GM21825 (cell line): ENCODE results near the gene EPB41L3.
"Not testable (repeated sequence)": the region's sequence is repeated elsewhere in the genome, so short reads cannot be mapped to it uniquely, and the experiment has no call there.

Experiments used
- ATAC-seq: cut with Tn5 transposase; IDR thresholded peaks from one replicate; pipeline ENCODE4 v1.9.1; 2021; ENCODE audit warnings: mild to moderate bottlenecking, moderate library complexity; ENCODE audit not compliant: unreplicated experiment

The EPB41L3 gene

DNA sequence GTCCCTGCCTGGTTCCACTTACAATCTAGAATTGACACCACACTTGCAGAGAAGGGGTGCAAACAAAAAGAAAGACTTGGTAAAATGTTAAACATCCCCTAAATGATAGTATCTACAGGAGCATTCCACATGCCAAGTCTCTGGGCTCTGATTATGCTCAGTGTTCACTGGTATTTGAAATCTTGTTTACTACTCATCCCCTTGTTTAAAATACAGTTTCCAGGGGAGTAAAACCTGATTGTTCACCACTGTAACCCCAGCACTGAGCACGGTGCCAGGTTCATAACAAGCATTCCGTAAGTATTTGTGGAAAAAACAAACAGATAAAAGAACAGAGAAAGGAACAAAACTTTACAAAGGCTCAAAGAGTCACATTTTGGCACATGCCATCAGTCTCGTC, 11.7 kb downstream of the EPB41L3 start:
- ATAC-seq: no peak

DNA sequence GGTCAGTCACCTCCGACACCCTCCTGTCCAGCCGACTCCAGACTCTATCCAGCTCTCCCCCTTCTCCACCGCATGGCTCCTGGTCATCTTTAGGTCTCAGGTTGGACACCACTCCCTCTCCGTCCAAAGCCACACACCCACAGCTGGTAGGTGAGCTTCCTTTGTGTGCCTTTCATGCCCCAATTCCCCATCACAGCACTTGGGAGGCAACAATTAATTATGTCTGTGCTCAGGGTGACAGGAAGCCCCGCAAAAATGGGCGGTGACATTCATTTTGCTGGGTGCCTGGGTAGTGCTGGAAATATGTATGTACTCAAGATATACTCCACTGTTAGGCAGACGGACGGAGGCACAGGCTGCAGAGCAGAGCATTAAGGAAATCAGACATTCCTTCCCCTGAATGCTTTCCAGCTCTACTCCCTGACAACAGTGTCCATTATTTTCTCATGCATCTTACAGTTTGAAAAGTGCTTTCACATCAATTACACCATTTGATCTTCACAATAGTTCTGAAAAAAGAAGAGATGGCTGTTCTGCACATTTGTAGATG, 13.1 kb downstream of the EPB41L3 start:
- ATAC-seq: no peak

DNA sequence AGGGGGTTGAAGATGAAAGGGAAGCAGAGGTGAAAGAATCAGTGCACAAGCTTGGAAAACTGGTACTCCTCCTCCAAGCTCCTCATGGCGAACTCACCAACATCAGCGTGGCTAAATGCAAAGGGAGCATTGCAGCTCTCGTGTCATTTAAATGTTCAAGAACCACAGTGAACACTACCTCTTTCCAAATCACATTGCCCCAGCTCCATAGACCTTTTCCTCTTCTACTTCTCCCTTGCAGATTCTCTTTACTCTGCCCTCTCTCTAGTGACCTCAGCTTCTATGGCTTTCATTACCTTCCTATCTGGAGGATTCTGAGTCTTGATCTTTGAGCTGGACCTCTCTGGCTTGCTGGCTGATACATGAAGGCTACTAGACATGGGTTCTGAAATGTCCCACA, 14.3 kb downstream of the EPB41L3 start:
- no peak for ATAC-seq

DNA sequence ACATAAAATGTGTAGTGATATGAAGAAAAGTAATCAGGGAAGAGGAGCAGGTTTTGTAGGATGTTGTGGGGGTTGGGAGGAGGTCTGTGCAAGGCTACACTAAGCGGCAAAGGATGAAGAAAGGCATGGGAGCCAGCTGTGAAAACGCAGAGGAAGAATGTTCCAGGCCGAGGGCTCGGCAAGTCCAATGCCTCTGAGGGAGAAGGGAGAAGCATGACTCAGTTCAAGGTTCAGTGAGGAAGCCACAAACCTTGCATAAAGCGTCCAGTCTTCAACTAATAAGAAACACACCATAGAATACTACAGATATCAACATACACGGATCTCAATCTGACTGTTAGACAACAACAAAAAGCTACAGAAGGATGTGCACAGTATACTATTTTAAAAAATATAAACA, 16.2 kb downstream of the EPB41L3 start:
- ATAC-seq: no peak

GRCh38 chr18:5524660-5525059, 19.1 kb downstream of the EPB41L3 start:
- no peak for ATAC-seq

- ATAC-seq: no peak
These were observed 22.8 kb downstream of the EPB41L3 start for GRCh38 chr18:5521000-5521399.

DNA sequence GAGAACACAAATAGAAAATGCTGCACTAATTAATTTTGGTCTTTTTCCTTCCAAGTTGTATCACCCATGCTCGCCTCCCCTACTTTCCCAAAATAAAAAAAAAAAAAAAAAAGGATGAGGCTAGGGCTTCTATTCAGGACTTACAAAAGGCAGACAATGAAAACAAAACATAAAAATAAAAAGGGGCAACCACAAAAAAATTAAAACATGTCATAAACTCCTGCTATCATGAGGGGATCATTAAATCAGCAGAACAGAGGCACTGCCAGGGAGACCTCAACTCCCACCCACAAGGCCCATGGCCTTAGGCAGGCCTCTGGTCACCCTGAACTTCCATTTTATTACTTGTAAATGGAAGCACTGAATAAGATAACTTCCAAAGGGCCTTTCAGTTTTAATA, 23.3 kb downstream of the EPB41L3 start:
- ATAC-seq: no peak

DNA sequence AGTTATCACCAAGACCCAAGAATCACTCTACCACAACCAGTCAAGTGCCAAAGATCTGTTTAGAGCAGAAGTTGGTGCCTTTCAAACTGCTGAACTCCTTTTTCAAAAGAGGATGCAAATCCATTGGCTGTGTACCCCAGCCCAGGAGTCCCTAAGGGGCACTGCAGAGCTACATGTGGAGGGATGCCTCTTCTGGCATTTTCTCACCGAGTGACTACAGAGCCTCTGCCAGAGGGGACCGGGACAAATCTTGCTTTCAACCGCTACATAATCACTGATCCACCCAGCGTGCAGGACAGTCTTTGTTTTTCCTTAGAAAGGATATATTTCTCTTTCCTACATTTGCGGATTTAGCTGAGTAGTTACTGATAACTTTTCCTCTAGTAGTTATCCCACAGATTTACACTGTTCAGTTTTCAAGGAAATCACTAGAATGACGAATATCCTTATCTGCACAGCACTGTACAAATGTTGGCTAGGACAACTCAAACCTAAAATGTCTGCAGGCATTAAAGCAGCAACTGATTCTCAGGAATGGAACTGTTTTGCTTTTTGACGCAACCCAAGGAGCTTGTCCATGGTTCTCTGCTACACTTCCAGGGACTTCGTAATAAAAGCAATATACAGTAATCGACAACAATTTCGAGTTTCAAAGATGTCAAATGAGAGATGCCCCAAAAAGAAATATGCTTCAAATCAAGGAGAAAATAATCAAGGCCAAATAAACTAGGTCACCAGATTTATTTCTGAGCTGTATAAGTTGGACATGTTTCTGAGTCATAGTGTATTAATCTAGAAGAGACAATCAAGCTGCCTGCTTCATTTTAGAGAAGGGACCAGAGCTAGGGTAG, 24.1 kb downstream of the EPB41L3 start:
- ATAC-seq: no peak

- ATAC-seq: no peak
These were observed 24.9 kb downstream of the EPB41L3 start for GRCh38 chr18:5518899-5519371.

DNA sequence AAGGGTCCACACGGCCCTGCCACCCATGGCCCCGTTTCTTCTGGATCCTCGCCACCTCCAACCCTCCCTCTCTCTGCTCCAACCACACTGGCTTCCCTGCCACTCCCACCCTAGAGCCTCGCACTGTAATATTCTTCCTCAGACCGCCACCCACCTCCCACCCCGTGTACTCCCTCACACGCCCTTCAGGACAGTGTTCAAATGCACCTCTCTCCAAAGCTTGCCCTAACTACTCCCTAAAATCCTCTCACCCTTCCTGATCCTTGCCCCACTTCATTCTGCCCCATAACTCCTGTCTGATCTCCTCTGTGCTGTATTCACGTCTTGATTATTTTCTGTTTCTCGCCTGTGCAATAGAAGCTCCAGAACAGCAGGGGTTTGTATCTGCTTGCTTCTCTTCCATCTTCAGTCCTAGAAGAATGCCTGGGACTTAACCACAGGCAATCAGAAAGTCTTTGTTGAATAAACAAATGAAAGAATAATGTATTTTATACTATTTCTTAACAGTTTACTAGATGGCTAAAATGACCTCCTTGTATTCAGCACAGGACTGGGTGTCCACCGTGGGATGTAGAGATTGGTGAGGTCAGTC, 25.5 kb downstream of the EPB41L3 start:
- no peak for ATAC-seq

DNA sequence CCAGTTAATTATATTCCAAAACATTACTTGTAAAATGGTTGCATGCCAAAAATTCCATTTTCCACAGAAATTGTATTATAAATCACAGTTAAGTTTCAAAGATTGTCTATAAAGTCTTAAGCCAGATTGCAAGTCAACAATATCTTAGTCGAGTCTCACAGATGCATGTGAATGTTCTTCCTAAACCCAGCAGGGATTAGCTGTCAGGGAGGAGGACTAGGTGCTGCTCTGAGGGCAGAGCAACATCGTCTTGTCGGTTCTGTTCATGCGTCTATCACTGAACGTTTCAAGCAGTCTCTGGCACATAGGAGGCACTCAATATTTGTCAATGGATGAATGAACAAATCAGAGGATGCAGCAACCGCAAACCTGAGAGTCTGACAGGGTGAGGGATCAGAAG, 27.0 kb downstream of the EPB41L3 start:
- ATAC-seq: no peak

GRCh38 chr18:5515011-5515784, 28.6 kb downstream of the EPB41L3 start:
- ATAC-seq: no peak

- no peak for ATAC-seq
These were observed 29.9 kb downstream of the EPB41L3 start for GRCh38 chr18:5513947-5514346.

DNA sequence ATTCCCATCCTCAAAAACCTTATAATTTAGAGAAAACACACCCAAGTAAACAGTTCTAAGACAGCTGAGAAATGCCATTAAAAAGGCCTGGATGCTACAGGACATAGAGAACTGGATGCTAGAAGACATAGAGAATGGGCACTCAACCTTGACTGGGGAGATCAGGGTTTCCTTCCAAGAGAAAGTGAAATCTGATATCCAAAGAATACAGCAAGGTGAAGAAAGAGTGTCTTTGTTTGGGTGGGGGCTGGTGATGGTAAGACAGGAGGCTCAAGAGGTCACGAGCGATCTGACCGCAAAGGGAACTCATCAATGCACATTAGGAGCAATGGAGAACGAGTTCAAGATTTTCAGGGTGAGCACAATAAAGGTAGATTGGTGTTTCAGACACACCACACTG, 31.6 kb downstream of the EPB41L3 start:
- ATAC-seq: no peak

DNA sequence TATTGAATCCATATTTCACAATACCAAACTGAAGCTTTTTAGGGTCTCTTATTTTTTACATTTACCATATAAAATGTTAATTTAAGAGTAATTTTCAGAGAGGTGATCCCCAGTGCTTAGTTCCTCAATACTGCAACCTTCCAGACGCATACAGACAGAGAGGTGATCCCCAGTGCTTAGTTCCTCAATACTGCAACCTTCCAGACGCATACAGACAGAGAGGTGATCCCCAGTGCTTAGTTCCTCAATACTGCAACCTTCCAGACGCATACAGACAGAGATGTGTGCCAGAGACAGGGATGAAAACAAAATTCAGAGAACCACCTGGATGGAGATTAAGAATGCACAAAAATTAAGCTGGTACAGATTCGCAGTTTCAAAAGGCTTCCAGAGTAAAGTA, 32.3 kb downstream of the EPB41L3 start:
- not testable (repeated sequence) for ATAC-seq

DNA sequence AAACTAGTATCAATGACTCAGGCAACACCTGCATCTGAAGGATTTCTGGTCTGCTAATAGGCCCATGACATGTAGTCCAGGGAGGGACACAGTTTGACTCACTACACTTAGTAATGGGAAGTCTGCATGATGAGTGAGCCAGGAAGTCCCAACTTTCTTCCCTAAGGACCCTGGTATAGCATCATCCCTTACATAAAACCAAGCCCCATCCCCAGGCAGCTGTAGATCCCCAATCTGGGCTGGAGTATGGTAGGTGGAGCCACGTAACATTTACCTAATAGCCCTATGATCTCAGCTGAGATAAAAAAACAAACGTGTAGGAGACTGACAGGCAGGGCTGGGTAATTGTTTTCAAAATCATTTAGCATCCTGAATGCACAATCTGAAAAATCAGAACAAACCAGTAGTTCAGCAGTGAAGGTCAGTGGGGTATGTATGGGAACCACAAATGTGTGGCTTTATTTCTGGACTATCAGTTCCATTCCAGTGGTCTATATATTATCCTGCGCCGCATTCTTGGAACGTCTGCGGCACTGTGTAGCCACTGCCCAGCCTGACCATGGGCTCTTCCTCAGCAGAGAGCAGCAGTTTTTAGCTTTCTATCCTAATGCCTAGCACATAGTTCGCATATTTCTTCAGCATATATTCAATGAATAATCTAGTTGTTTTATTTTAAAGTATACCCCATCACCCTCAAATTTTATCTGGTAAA, 33.5 kb downstream of the EPB41L3 start:
- no peak for ATAC-seq

DNA sequence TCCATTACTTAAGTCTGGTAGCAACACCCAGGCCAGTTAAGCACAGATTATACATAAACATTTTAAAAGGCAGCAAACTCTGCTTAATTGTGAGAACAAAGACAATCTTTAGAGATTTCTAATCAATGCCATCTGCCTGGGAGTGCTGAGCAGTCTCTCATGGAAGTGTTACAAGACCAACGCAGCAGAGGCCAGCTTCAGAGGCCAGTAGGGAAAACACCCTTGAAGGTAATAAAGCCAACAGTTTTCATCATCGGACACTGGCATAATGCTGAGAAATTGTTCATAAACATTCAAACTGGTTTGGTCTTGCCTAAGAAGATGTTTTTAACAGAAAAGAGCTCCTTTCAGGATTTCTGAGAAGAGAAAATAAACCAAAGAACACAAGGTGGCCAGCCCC, 35.0 kb downstream of the EPB41L3 start:
- ATAC-seq: no peak

- no peak for ATAC-seq
These were observed 36.0 kb downstream of the EPB41L3 start for GRCh38 chr18:5507756-5508155.

DNA sequence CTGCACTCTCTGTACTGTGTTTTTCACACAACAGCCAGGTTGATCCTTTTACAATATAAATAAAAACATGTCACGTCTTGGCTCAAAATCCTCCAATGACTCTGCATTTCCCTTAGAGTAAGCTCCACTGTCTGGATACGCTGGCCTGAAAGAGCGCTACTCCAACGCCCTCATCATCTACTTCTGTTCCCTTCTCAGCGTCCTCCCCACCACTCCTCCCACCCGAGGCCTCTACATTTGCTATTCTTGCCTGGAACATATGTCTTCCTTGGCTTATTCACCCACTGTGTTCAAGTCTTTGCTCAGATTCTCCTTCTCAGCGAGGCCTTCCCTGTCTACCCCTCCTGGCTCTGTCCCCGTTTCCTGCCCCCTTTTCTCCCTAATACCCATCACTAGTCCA, 37.6 kb downstream of the EPB41L3 start:
- no peak for ATAC-seq

DNA sequence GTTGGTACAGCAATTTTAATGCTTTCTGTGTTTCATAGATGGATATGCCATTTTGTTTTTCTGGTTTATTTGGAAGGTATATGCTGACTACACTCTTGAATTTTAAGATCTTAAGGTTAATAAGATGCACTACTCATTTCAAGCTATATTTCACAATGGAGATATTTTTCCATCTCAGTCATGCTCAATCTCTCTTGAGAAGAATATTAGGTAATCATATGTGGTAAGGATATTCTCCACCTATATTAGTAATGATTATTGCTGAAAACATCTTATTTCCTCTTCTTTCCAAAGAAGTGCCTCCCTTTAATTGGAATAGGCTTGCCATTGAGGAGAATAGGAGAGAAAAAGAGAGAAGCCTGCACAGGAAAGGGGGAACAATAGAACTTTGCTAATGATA, 40.1 kb downstream of the EPB41L3 start:
- ATAC-seq: no peak
